Testis (tissue), 2 donors: ENCODE data around the gene CAMK2B.

Experiments used
- CTCF ChIP-seq, 3 experiments: fragments of 450-650 bp in 2 of 3; fragments of 200-600 bp in 1 of 3; sonication (generic) in 1 of 3; IDR thresholded peaks; one replicate each; pipeline ENCODE4 v1.5.1; 2016 to 2019; ENCODE audit warnings: antibody characterized with exemption in 3 of 3, mild to moderate bottlenecking in 2 of 3, moderate library complexity in 1 of 3
- POLR2A ChIP-seq: fragments of 450-650 bp; IDR thresholded peaks from one replicate; pipeline ENCODE4 v1.6.1; 2017; ENCODE audit warnings: antibody characterized with exemption, mild to moderate bottlenecking, moderate library complexity

GRCh38 chr7:44224080-44224973 lies 101.1 kb downstream of the CAMK2B start:
- no peak for TF ChIP-seq CTCF (IDR thresholded peaks at IDR 0.05)
- no peak for TF ChIP-seq POLR2A
